Neural crest cell (in vitro differentiated cells): ENCODE data around the gene TMEM233. TPM values are rescaled to one million over a fixed set of nuclear protein-coding genes. Genes with fewer than 3 reads are reported as not detected.

Source experiments
- DNase-seq: peaks from one replicate; pipeline ENCODE4 v3.0.0; 2021; ENCODE audit warnings: low read depth, mixed read lengths, low spot score
- H3K27ac Mint-ChIP-seq: one replicate; pipeline ENCODE4 v1.8.0; 2021; ENCODE audit warnings: mild to moderate bottlenecking, mixed read lengths; ENCODE audit not compliant: unreplicated experiment
- H3K27me3 Mint-ChIP-seq: 2 replicates; pipeline ENCODE4 v1.8.0; 2021; ENCODE audit warnings: low read depth, mild to moderate bottlenecking, mixed read lengths
- H3K36me3 Mint-ChIP-seq: 2 replicates; pipeline ENCODE4 v1.8.0; 2021; ENCODE audit warnings: low read depth, mild to moderate bottlenecking, mixed read lengths
- H3K4me1 Mint-ChIP-seq: 2 replicates; pipeline ENCODE4 v1.8.0; 2021; ENCODE audit warnings: mixed read lengths
- H3K4me3 Mint-ChIP-seq: one replicate; pipeline ENCODE4 v1.8.0; 2021; ENCODE audit warnings: mild to moderate bottlenecking, mixed read lengths
- H3K9me3 Mint-ChIP-seq: 2 replicates; pipeline ENCODE4 v1.8.0; 2021; ENCODE audit warnings: mixed read lengths
- CTCF ChIP-seq: fragments of 200-600 bp; sonication (generic); conservative IDR thresholded peaks from 2 replicates; pipeline ENCODE4 v1.5.0; 2021; ENCODE audit warnings: antibody characterized with exemption, mild to moderate bottlenecking
- total RNA-seq: library from RNA; stranded (reverse); gene quantifications from 2 replicates; pipeline ENCODE4 v1.2.1, GENCODE V29; 2021

Gene TMEM233
- total RNA-seq, 1 donor from 2014 or later: not detected

GRCh38 chr12:119659289-119659897 is 65.8 kb downstream of the TMEM233 start:
- Mint-ChIP-seq H3K27me3 (peaks cover 47% of the 10 kb centered on the region), H3K27ac (no peak overlapping the region), H3K4me3 (no peak overlapping the region), H3K9me3 (no peaks in the 10 kb centered on the region), H3K36me3 (no peaks in the 10 kb centered on the region), H3K4me1 (no peaks in the 10 kb centered on the region)
- peak; percentile 91 for TF ChIP-seq CTCF
- peak; percentile 30 for DNase-seq

- TF ChIP-seq CTCF: no peak
- Mint-ChIP-seq H3K4me3 (no peak overlapping the region), H3K27ac (no peak overlapping the region), H3K27me3 (peaks cover 49% of the 10 kb centered on the region), H3K36me3 (no peaks in the 10 kb centered on the region), H3K9me3 (no peaks in the 10 kb centered on the region), H3K4me1 (no peaks in the 10 kb centered on the region)
- no peak for DNase-seq
Measured at GRCh38 chr12:119660076-119660475, 66.5 kb downstream of the TMEM233 start.

- Mint-ChIP-seq H3K27me3 (peaks cover 51% of the 10 kb centered on the region), H3K27ac (no peak overlapping the region), H3K9me3 (no peaks in the 10 kb centered on the region), H3K36me3 (no peaks in the 10 kb centered on the region), H3K4me1 (no peaks in the 10 kb centered on the region), H3K4me3 (no peak overlapping the region)
- no peak for DNase-seq
- no peak for TF ChIP-seq CTCF
Measured at GRCh38 chr12:119661882-119662281, 68.3 kb downstream of the TMEM233 start.

- no peak overlapping the region for H3K4me3 Mint-ChIP-seq
- peaks cover 43% of the 10 kb centered on the region for H3K27me3 Mint-ChIP-seq
- H3K4me1 Mint-ChIP-seq: peaks cover 12% of the 10 kb centered on the region
Measured at GRCh38 chr12:119664642-119665041, 71.1 kb downstream of the TMEM233 start.

GRCh38 chr12:119665164-119665929 is 71.8 kb downstream of the TMEM233 start:
- Mint-ChIP-seq H3K9me3 (no peaks in the 10 kb centered on the region), H3K4me1 (peaks cover 17% of the 10 kb centered on the region), H3K36me3 (no peaks in the 10 kb centered on the region), H3K4me3 (no peak overlapping the region), H3K27me3 (peaks cover 38% of the 10 kb centered on the region), H3K27ac (no peak overlapping the region)
- no peak for DNase-seq
- no peak for TF ChIP-seq CTCF

More at GRCh38 chr12:119664642-119665041, 71.1 kb downstream of the TMEM233 start:
- TF ChIP-seq CTCF: no peak
- Mint-ChIP-seq H3K9me3 (no peaks in the 10 kb centered on the region), H3K36me3 (no peaks in the 10 kb centered on the region), H3K27ac (no peak overlapping the region)
- DNase-seq: no peak
